Panc1 (cell line): Measurements from ENCODE around the gene PRRT1B.

ENCODE experiments used
- CTCF ChIP-seq: fragments of 450-650 bp; IDR thresholded peaks from 2 replicates; pipeline ENCODE4 v1.5.1; 2017; ENCODE audit warnings: mild to moderate bottlenecking
- TF ChIP-seq, protein P1 (sequence below), 2 experiments: IDR thresholded peaks; 2 replicates each; pipeline ENCODE4 v1.6.1; 2011 to 2012; ENCODE audit warnings: low read depth in 2 of 2, control low read depth in 1 of 2, low read length in 1 of 2, mild to moderate bottlenecking in 1 of 2, moderate library complexity in 1 of 2; ENCODE audit not compliant: insufficient read depth in 1 of 2

DNA sequence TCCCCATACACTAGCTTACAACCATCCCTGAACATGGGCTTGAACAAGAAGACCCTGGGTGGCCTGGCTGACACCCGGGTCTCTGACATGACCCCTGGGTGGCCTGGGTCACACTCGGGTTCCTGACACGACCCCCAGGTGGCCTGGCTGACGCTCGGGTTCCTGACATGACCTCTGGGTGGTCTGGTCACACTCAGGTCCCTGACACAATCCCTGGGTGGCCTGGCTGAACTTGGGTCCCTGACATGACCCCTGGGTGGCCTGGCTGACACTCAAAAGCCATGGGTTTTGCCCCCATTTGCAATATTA lies 38.0 kb downstream of the PRRT1B start:
- no peak for TF ChIP-seq CTCF
- TF ChIP-seq, protein P1, sequence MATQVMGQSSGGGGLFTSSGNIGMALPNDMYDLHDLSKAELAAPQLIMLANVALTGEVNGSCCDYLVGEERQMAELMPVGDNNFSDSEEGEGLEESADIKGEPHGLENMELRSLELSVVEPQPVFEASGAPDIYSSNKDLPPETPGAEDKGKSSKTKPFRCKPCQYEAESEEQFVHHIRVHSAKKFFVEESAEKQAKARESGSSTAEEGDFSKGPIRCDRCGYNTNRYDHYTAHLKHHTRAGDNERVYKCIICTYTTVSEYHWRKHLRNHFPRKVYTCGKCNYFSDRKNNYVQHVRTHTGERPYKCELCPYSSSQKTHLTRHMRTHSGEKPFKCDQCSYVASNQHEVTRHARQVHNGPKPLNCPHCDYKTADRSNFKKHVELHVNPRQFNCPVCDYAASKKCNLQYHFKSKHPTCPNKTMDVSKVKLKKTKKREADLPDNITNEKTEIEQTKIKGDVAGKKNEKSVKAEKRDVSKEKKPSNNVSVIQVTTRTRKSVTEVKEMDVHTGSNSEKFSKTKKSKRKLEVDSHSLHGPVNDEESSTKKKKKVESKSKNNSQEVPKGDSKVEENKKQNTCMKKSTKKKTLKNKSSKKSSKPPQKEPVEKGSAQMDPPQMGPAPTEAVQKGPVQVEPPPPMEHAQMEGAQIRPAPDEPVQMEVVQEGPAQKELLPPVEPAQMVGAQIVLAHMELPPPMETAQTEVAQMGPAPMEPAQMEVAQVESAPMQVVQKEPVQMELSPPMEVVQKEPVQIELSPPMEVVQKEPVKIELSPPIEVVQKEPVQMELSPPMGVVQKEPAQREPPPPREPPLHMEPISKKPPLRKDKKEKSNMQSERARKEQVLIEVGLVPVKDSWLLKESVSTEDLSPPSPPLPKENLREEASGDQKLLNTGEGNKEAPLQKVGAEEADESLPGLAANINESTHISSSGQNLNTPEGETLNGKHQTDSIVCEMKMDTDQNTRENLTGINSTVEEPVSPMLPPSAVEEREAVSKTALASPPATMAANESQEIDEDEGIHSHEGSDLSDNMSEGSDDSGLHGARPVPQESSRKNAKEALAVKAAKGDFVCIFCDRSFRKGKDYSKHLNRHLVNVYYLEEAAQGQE (IDR thresholded peaks at IDR 0.05; ENCODE audit: insufficient read depth in 1 of 2, low read depth in 2 of 2, low read length in 1 of 2), result no peak
